GM21367 (cell line): Measurements from ENCODE around the gene NRG2.

Experiments used
- ATAC-seq: cut with Tn5 transposase; IDR thresholded peaks from one replicate; pipeline ENCODE4 v1.9.1; 2021; ENCODE audit not compliant: unreplicated experiment

Gene NRG2

GRCh38 chr5:139975306-139975705 lies 67.8 kb downstream of the NRG2 start:
- no peak for ATAC-seq

GRCh38 chr5:139974661-139975060 lies 68.4 kb downstream of the NRG2 start:
- ATAC-seq = no peak

GRCh38 chr5:139971202-139971725 lies 71.8 kb downstream of the NRG2 start:
- no peak for ATAC-seq

GRCh38 chr5:139969318-139969717 lies 73.8 kb downstream of the NRG2 start:
- ATAC-seq = no peak

- peak; percentile 97 for ATAC-seq
Measured at GRCh38 chr5:139968547-139969261, 74.4 kb downstream of the NRG2 start.

GRCh38 chr5:139967353-139967752 lies 75.7 kb downstream of the NRG2 start:
- no peak for ATAC-seq

GRCh38 chr5:139966856-139967255 lies 76.2 kb downstream of the NRG2 start:
- no peak for ATAC-seq

- ATAC-seq = no peak
Measured at GRCh38 chr5:139964994-139965565, 78.0 kb downstream of the NRG2 start.

GRCh38 chr5:139964266-139964993 lies 78.7 kb downstream of the NRG2 start:
- no peak for ATAC-seq

- no peak for ATAC-seq
Measured at GRCh38 chr5:139962445-139962844, 80.7 kb downstream of the NRG2 start.

- ATAC-seq = no peak
Measured at GRCh38 chr5:139961435-139962157, 81.5 kb downstream of the NRG2 start.

GRCh38 chr5:139960723-139961383 lies 82.2 kb downstream of the NRG2 start:
- peak; percentile 50 for ATAC-seq

- ATAC-seq = no peak
Measured at GRCh38 chr5:139958432-139959148, 84.5 kb downstream of the NRG2 start.

- ATAC-seq = no peak
Measured at GRCh38 chr5:139956342-139956741, 86.8 kb downstream of the NRG2 start.

- ATAC-seq = no peak
Measured at GRCh38 chr5:139955616-139956273, 87.4 kb downstream of the NRG2 start.

GRCh38 chr5:139955053-139955605 lies 88.0 kb downstream of the NRG2 start:
- no peak for ATAC-seq

GRCh38 chr5:139954462-139954861 lies 88.6 kb downstream of the NRG2 start:
- ATAC-seq = no peak

- ATAC-seq = no peak
Measured at GRCh38 chr5:139954022-139954421, 89.1 kb downstream of the NRG2 start.

- ATAC-seq = no peak
Measured at GRCh38 chr5:139952574-139952973, 90.5 kb downstream of the NRG2 start.
